H7 (cell line): Measurements from ENCODE around the gene CA5A. TPM values are rescaled to one million over a fixed set of nuclear protein-coding genes. Genes with fewer than 3 reads are reported as not detected.
A peak's percentile ranks its signal among the peaks of the same experiment; 100 is the strongest.

ENCODE experiments used
- DNase-seq: peaks from one replicate; pipeline ENCODE4 v3.0.0; 2012
- H3K27me3 ChIP-seq: 2 replicates; pipeline ENCODE4 v1.6.0; 2011; ENCODE audit warnings: mild to moderate bottlenecking, low read length; ENCODE audit not compliant: control insufficient read depth, insufficient read depth
- H3K36me3 ChIP-seq: replicated peaks from 2 replicates; pipeline ENCODE4 v1.5.1; 2011; ENCODE audit warnings: low read length; ENCODE audit not compliant: control insufficient read depth, insufficient read depth
- H3K4me3 ChIP-seq: 2 replicates; pipeline ENCODE4 v1.5.1; 2011; ENCODE audit warnings: low read depth, mild to moderate bottlenecking, control low read depth, low read length, moderate library complexity; ENCODE audit not compliant: insufficient read depth
- total RNA-seq: library from RNA; depleted of rRNA; stranded (reverse); fragments of >200 nt; shearing (Covaris generic); gene quantifications from 2 replicates; pipeline ENCODE4 v1.2.3, GENCODE V29; 2014

Gene CA5A
- total RNA-seq, 1 experiment from 2014 or later, result not detected

GRCh38 chr16:87845807-87846619 is 90.3 kb downstream of the CA5A start:
- no peaks in the 10 kb centered on the region for H3K27me3 ChIP-seq
- no peak overlapping the region for H3K4me3 ChIP-seq
- peaks cover 23% of the 10 kb centered on the region for H3K36me3 ChIP-seq
- no peak for DNase-seq

GRCh38 chr16:87845213-87845612 is 91.1 kb downstream of the CA5A start:
- Histone ChIP-seq H3K27me3 (no peaks in the 10 kb centered on the region), H3K36me3 (peaks cover 20% of the 10 kb centered on the region), H3K4me3 (no peak overlapping the region)
- no peak for DNase-seq

- no peak for DNase-seq
- H3K4me3 ChIP-seq, result no peak overlapping the region
- H3K27me3 ChIP-seq, result no peaks in the 10 kb centered on the region
- H3K36me3 ChIP-seq, result peaks cover 21% of the 10 kb centered on the region
Measured at GRCh38 chr16:87844809-87845208, 91.5 kb downstream of the CA5A start.

GRCh38 chr16:87844120-87844733 is 92.1 kb downstream of the CA5A start:
- DNase-seq, result peak; percentile 94

GRCh38 chr16:87843678-87844105 is 92.6 kb downstream of the CA5A start:
- peaks cover 22% of the 10 kb centered on the region for H3K36me3 ChIP-seq

More at GRCh38 chr16:87844120-87844733, 92.1 kb downstream of the CA5A start:
- Histone ChIP-seq H3K27me3 (no peaks in the 10 kb centered on the region), H3K36me3 (peaks cover 20% of the 10 kb centered on the region), H3K4me3 (no peak overlapping the region)

GRCh38 chr16:87842209-87842869 is 94.0 kb downstream of the CA5A start:
- peaks cover 28% of the 10 kb centered on the region for H3K36me3 ChIP-seq
- H3K4me3 ChIP-seq, result no peak overlapping the region
- no peak for DNase-seq
- H3K27me3 ChIP-seq, result no peaks in the 10 kb centered on the region

More at GRCh38 chr16:87843678-87844105, 92.6 kb downstream of the CA5A start:
- no peak for DNase-seq
- H3K27me3 ChIP-seq, result no peaks in the 10 kb centered on the region
- no peak overlapping the region for H3K4me3 ChIP-seq

- no peak for DNase-seq
- Histone ChIP-seq H3K36me3 (peaks cover 35% of the 10 kb centered on the region), H3K4me3 (no peak overlapping the region), H3K27me3 (no peaks in the 10 kb centered on the region)
Measured at GRCh38 chr16:87841340-87842208, 94.8 kb downstream of the CA5A start.

- Histone ChIP-seq H3K36me3 (peaks cover 35% of the 10 kb centered on the region), H3K4me3 (no peak overlapping the region)
Measured at GRCh38 chr16:87840271-87840978, 95.9 kb downstream of the CA5A start.

GRCh38 chr16:87839542-87840270 is 96.6 kb downstream of the CA5A start:
- Histone ChIP-seq H3K27me3 (no peaks in the 10 kb centered on the region), H3K36me3 (peaks cover 39% of the 10 kb centered on the region), H3K4me3 (no peak overlapping the region)
- no peak for DNase-seq

More at GRCh38 chr16:87840271-87840978, 95.9 kb downstream of the CA5A start:
- peak; percentile 84 for DNase-seq
- no peaks in the 10 kb centered on the region for H3K27me3 ChIP-seq

- H3K4me3 ChIP-seq, result no peak overlapping the region
- peaks cover 43% of the 10 kb centered on the region for H3K36me3 ChIP-seq
Measured at GRCh38 chr16:87838643-87839541, 97.4 kb downstream of the CA5A start.

More at GRCh38 chr16:87838643-87839541, 97.4 kb downstream of the CA5A start:
- no peaks in the 10 kb centered on the region for H3K27me3 ChIP-seq
- no peak for DNase-seq
